ENCODE results near the gene LENEP. TPM values are rescaled to one million over a fixed set of nuclear protein-coding genes. Genes with fewer than 3 reads are reported as not detected.

LENEP gene
- total RNA-seq, 1 donor from 2014 or later, result not detected

DNA sequence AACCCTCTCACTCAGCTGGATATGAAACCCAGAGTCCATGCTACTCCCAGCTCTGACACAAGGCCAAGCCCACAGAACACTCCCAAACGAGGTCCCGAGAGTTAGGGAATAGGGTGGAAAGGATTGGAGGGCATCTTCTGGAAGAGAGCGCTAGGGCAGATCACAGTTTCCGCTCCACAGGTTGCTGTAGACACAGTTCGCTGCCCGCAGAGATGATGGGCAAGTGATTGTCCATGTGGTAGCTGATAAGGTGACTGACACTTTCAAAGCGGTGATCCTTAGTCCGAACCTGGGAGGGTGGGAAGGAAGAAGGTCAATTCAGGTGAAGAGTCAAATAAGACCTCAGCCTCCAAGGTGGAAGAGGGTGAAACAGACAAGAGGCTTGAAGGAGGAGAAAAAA lies 29.7 kb upstream of the LENEP start:
- Mint-ChIP-seq H3K4me3 (peak overlapping the region; percentile 93), H3K9me3 (no peaks in the 10 kb centered on the region), H3K4me1 (peaks cover 34% of the 10 kb centered on the region), H3K27ac (no peak overlapping the region), H3K36me3 (peaks cover 19% of the 10 kb centered on the region), H3K27me3 (ENCODE audit: insufficient read depth, low read depth) (peaks cover 10% of the 10 kb centered on the region)
- Histone ChIP-seq H3K4me3 (no peak overlapping the region), H3K27ac (no peak overlapping the region), H3F3A (ENCODE audit: low read depth) (peaks cover 27% of the 10 kb centered on the region), H3K9ac (no peak overlapping the region), H2AFZ (replicated peaks) (no peak overlapping the region), H3K27me3 (no peaks in the 10 kb centered on the region), H3K4me2 (no peak overlapping the region), H3K4me1 (peaks cover 21% of the 10 kb centered on the region), H3K9me3 (ENCODE audit: low read depth) (no peaks in the 10 kb centered on the region), H3K36me3 (no peaks in the 10 kb centered on the region), H4K20me1 (ENCODE audit: low read depth) (peaks cover 13% of the 10 kb centered on the region), H3K79me2 (ENCODE audit: low read depth) (peaks cover 55% of the 10 kb centered on the region)
- DNase-seq (ENCODE audit: low spot score), result no peak
- no peak for TF ChIP-seq EZH2 (IDR thresholded peaks at IDR 0.05)
- no peak for TF ChIP-seq CTCF (IDR thresholded peaks at IDR 0.05)
- TF ChIP-seq EZH2phosphoT487 (IDR thresholded peaks at IDR 0.05), result no peak

GRCh38 chr1:154964359-154964758 lies 29.0 kb upstream of the LENEP start:
- Mint-ChIP-seq H3K4me1 (peaks cover 41% of the 10 kb centered on the region), H3K4me3 (no peak overlapping the region), H3K9me3 (no peaks in the 10 kb centered on the region), H3K27ac (no peak overlapping the region), H3K27me3 (ENCODE audit: insufficient read depth, low read depth) (peaks cover 9% of the 10 kb centered on the region), H3K36me3 (peaks cover 19% of the 10 kb centered on the region)
- Histone ChIP-seq H3K9ac (no peak overlapping the region), H3F3A (ENCODE audit: low read depth) (peaks cover 26% of the 10 kb centered on the region), H4K20me1 (ENCODE audit: low read depth) (peaks cover 20% of the 10 kb centered on the region), H3K4me3 (no peak overlapping the region), H2AFZ (replicated peaks) (no peak overlapping the region), H3K27ac (no peak overlapping the region), H3K9me3 (ENCODE audit: low read depth) (no peaks in the 10 kb centered on the region), H3K79me2 (ENCODE audit: low read depth) (peaks cover 55% of the 10 kb centered on the region), H3K4me2 (no peak overlapping the region), H3K4me1 (peaks cover 28% of the 10 kb centered on the region), H3K27me3 (no peaks in the 10 kb centered on the region), H3K36me3 (no peaks in the 10 kb centered on the region)
- no peak for DNase-seq (ENCODE audit: low spot score)
- TF ChIP-seq EZH2 (IDR thresholded peaks at IDR 0.05), result no peak
- no peak for TF ChIP-seq EZH2phosphoT487 (IDR thresholded peaks at IDR 0.05)
- TF ChIP-seq CTCF (IDR thresholded peaks at IDR 0.05), result no peak

- peaks cover 19% of the 10 kb centered on the region for H3K36me3 Mint-ChIP-seq
These were observed 27.3 kb upstream of the LENEP start for GRCh38 chr1:154966111-154966510.

More at GRCh38 chr1:154966111-154966510, 27.3 kb upstream of the LENEP start:
- Mint-ChIP-seq H3K9me3 (no peaks in the 10 kb centered on the region), H3K27ac (no peak overlapping the region), H3K27me3 (ENCODE audit: insufficient read depth, low read depth) (peaks cover 3% of the 10 kb centered on the region), H3K4me1 (peaks cover 42% of the 10 kb centered on the region), H3K4me3 (no peak overlapping the region)
- no peaks in the 10 kb centered on the region for H3K36me3 ChIP-seq
- H3K9ac ChIP-seq, result no peak overlapping the region
- H3K4me3 ChIP-seq, result no peak overlapping the region
- H4K20me1 ChIP-seq (ENCODE audit: low read depth), result peaks cover 16% of the 10 kb centered on the region
- peaks cover 49% of the 10 kb centered on the region for H3K79me2 ChIP-seq (ENCODE audit: low read depth)
- no peaks in the 10 kb centered on the region for H3K27me3 ChIP-seq
- H3K9me3 ChIP-seq (ENCODE audit: low read depth), result no peaks in the 10 kb centered on the region
- H3K4me1 ChIP-seq, result peaks cover 32% of the 10 kb centered on the region
- peaks cover 24% of the 10 kb centered on the region for H3F3A ChIP-seq (ENCODE audit: low read depth)
- H2AFZ ChIP-seq (replicated peaks), result no peak overlapping the region
- no peak overlapping the region for H3K4me2 ChIP-seq
- no peak overlapping the region for H3K27ac ChIP-seq
- DNase-seq (ENCODE audit: low spot score), result no peak
- TF ChIP-seq EZH2 (IDR thresholded peaks at IDR 0.05) (no peak), CTCF (IDR thresholded peaks at IDR 0.05) (no peak), EZH2phosphoT487 (IDR thresholded peaks at IDR 0.05) (no peak)

All from neural progenitor cell (in vitro differentiated cells).